Upper lobe of right lung (tissue), 1 donor: ENCODE data around the gene BMPR2. TPM values are rescaled to one million over a fixed set of nuclear protein-coding genes. Genes with fewer than 3 reads are reported as not detected.
A peak's percentile ranks its signal among the peaks of the same experiment; 100 is the strongest.

Source experiments
- ATAC-seq: fragments of 200-7000 bp; cut with Tn5 transposase; one replicate; pipeline ENCODE4 v1.9.1; 2020; ENCODE audit warnings: mild to moderate bottlenecking, moderate library complexity
- DNase-seq: peaks from one replicate; pipeline ENCODE4 v3.0.0-alpha.2; 2020
- H3K27ac ChIP-seq: fragments of 200-600 bp; one replicate; pipeline ENCODE4 v1.8.0; 2022
- H3K27me3 ChIP-seq: fragments of 200-600 bp; one replicate; pipeline ENCODE4 v1.8.0; 2022; ENCODE audit warnings: mild to moderate bottlenecking
- H3K36me3 ChIP-seq: fragments of 200-600 bp; one replicate; pipeline ENCODE4 v1.8.0; 2022
- H3K4me1 ChIP-seq: fragments of 200-600 bp; one replicate; pipeline ENCODE4 v1.8.0; 2022
- H3K4me3 ChIP-seq: fragments of 200-600 bp; one replicate; pipeline ENCODE4 v1.8.0; 2022; ENCODE audit warnings: mild to moderate bottlenecking
- H3K9me3 ChIP-seq: fragments of 200-600 bp; one replicate; pipeline ENCODE4 v1.8.0; 2022
- CTCF ChIP-seq: fragments of 200-600 bp; IDR thresholded peaks from one replicate; pipeline ENCODE4 v1.8.0; 2022; ENCODE audit warnings: antibody characterized with exemption
- intact Hi-C: fragments of 100-400 bp; cut with DNase I; formaldehyde crosslinking; loops from one replicate; pipeline ENCODE4 v1.11.0; 2022
- total RNA-seq: library from RNA; stranded (reverse); fragmentation: NEBNext Ultra II Directional; extraction: Animal tissue kit (Norgen Biotek cat#: 25700); gene quantifications from one replicate; pipeline ENCODE4 v1.2.1, GENCODE V29; 2021
- donor health status: DM: no; HTN: yes; CAD: no; lungs with severe emphysema.

BMPR2 gene
- total RNA-seq, 1 donor from 2014 or later, result 139 TPM

GRCh38 chr2:202418027-202418426 is 41.9 kb downstream of the BMPR2 start:
- Histone ChIP-seq H3K9me3 (no peaks in the 10 kb centered on the region), H3K4me3 (no peak overlapping the region), H3K27me3 (no peaks in the 10 kb centered on the region), H3K27ac (no peak overlapping the region), H3K4me1 (peaks cover 14% of the 10 kb centered on the region), H3K36me3 (no peaks in the 10 kb centered on the region)
- TF ChIP-seq CTCF, result no peak
- intact Hi-C loops, result no loop called here
- ATAC-seq (no peak), DNase-seq (no peak)

GRCh38 chr2:202418511-202418910 is 42.4 kb downstream of the BMPR2 start:
- no peak for ATAC-seq
- H3K9me3 ChIP-seq, result no peaks in the 10 kb centered on the region
- intact Hi-C loops, result no loop called here
- DNase-seq, result no peak
- H3K4me1 ChIP-seq, result peaks cover 18% of the 10 kb centered on the region
- no peaks in the 10 kb centered on the region for H3K27me3 ChIP-seq
- H3K4me3 ChIP-seq, result no peak overlapping the region
- no peak overlapping the region for H3K27ac ChIP-seq
- no peak for TF ChIP-seq CTCF
- H3K36me3 ChIP-seq, result no peaks in the 10 kb centered on the region

- Histone ChIP-seq H3K27ac (no peak overlapping the region), H3K27me3 (no peaks in the 10 kb centered on the region), H3K4me1 (peaks cover 11% of the 10 kb centered on the region), H3K9me3 (no peaks in the 10 kb centered on the region), H3K36me3 (no peaks in the 10 kb centered on the region), H3K4me3 (no peak overlapping the region)
- ATAC-seq (no peak), DNase-seq (no peak)
- intact Hi-C loops, result no loop called here
- TF ChIP-seq CTCF, result no peak
Measured at GRCh38 chr2:202423139-202423538, 47.0 kb downstream of the BMPR2 start.

- Histone ChIP-seq H3K27ac (no peak overlapping the region), H3K27me3 (no peaks in the 10 kb centered on the region), H3K4me3 (no peak overlapping the region), H3K36me3 (no peaks in the 10 kb centered on the region), H3K9me3 (no peaks in the 10 kb centered on the region), H3K4me1 (peaks cover 13% of the 10 kb centered on the region)
- ATAC-seq, result no peak
- intact Hi-C loops, result no loop called here
- DNase-seq, result no peak
- TF ChIP-seq CTCF, result no peak
Measured at GRCh38 chr2:202425036-202425435, 48.9 kb downstream of the BMPR2 start.

GRCh38 chr2:202426751-202427150 is 50.6 kb downstream of the BMPR2 start:
- H3K27ac ChIP-seq, result no peak overlapping the region
- intact Hi-C loops, result no loop called here
- no peak for TF ChIP-seq CTCF
- peaks cover 15% of the 10 kb centered on the region for H3K4me1 ChIP-seq
- peak; percentile 32 for ATAC-seq
- no peaks in the 10 kb centered on the region for H3K9me3 ChIP-seq
- H3K27me3 ChIP-seq, result no peaks in the 10 kb centered on the region
- H3K4me3 ChIP-seq, result no peak overlapping the region
- no peaks in the 10 kb centered on the region for H3K36me3 ChIP-seq
- no peak for DNase-seq
